Measurements from ENCODE around the gene TANC1. TPM values are rescaled to one million over a fixed set of nuclear protein-coding genes. Genes with fewer than 3 reads are reported as not detected.

TANC1 gene
- total RNA-seq, 2 donors from 2014 or later = 70.1 to 86.1 TPM

DNA sequence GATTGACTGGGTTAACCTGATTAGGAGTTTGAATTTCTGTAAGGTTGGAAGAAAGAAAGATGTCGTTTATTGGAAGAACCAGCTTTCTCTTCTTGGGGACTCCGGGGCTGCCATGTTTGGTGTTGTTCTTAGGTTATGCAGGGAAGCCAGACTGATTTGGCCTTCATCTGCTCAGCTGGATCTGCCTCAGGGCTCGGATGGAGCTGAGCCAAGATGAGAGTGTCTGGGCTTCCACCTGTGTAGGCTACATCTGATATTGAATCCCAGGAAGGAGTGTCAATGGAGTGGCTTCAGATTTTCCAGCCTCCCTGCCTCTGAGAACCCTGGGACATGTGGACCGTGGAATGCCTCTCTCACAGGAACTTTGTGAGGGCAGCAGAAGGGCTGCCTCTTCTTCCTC, 192.0 kb downstream of the TANC1 start:
- no peak for ATAC-seq (ENCODE audit: insufficient number of reproducible peaks, low FRiP score, low read depth)
- Histone ChIP-seq H3K4me1 (ENCODE audit: control insufficient read depth in 1 of 2, low read depth in 2 of 2) (no peaks in the 10 kb centered on the region), H3K9me3 (no peaks in the 10 kb centered on the region), H3K4me3 (no peak overlapping the region), H3K36me3 (peaks cover 19% of the 10 kb centered on the region), H3K27ac (no peak overlapping the region), H3K27me3 (replicated peaks; ENCODE audit: insufficient read depth) (no peaks in the 10 kb centered on the region)
- DNase-seq (ENCODE audit: low spot score) = no peak
- TF ChIP-seq, protein P1, sequence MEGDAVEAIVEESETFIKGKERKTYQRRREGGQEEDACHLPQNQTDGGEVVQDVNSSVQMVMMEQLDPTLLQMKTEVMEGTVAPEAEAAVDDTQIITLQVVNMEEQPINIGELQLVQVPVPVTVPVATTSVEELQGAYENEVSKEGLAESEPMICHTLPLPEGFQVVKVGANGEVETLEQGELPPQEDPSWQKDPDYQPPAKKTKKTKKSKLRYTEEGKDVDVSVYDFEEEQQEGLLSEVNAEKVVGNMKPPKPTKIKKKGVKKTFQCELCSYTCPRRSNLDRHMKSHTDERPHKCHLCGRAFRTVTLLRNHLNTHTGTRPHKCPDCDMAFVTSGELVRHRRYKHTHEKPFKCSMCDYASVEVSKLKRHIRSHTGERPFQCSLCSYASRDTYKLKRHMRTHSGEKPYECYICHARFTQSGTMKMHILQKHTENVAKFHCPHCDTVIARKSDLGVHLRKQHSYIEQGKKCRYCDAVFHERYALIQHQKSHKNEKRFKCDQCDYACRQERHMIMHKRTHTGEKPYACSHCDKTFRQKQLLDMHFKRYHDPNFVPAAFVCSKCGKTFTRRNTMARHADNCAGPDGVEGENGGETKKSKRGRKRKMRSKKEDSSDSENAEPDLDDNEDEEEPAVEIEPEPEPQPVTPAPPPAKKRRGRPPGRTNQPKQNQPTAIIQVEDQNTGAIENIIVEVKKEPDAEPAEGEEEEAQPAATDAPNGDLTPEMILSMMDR (IDR thresholded peaks at IDR 0.05) = no peak

- DNase-seq (ENCODE audit: low spot score) (no peak), ATAC-seq (ENCODE audit: insufficient number of reproducible peaks, low FRiP score, low read depth) (no peak)
- TF ChIP-seq, protein P1 (IDR thresholded peaks at IDR 0.05) = no peak
- Histone ChIP-seq H3K36me3 (peaks cover 19% of the 10 kb centered on the region), H3K4me3 (no peak overlapping the region), H3K27ac (no peak overlapping the region), H3K9me3 (no peaks in the 10 kb centered on the region), H3K4me1 (ENCODE audit: control insufficient read depth in 1 of 2, low read depth in 2 of 2) (no peaks in the 10 kb centered on the region), H3K27me3 (replicated peaks; ENCODE audit: insufficient read depth) (no peaks in the 10 kb centered on the region)
These were observed 192.5 kb downstream of the TANC1 start for GRCh38 chr2:159160954-159161353.

DNA sequence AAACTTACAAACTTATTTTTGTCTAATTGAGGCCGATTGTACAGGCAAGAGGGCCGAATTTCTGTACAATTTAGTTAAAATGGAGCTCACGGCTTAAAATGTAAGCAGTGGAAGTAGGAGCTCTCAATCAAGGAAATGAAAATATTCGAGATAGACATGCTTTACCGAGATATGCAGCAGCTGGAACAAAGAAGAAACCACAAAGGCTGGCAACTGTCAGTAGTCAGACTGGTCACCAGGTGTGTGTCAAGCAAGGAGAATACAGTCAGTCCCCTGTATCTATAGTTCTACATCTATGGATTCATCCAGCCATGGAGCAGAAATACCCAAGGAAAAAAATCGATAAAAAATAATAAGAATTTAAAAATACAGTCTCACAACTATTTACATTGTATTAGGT, 195.5 kb downstream of the TANC1 start:
- DNase-seq (ENCODE audit: low spot score) (no peak), ATAC-seq (ENCODE audit: insufficient number of reproducible peaks, low FRiP score, low read depth) (no peak)
- H3K36me3 ChIP-seq = peaks cover 19% of the 10 kb centered on the region
- H3K27ac ChIP-seq = no peak overlapping the region
- H3K27me3 ChIP-seq (replicated peaks; ENCODE audit: insufficient read depth) = no peaks in the 10 kb centered on the region
- H3K4me1 ChIP-seq (ENCODE audit: control insufficient read depth in 1 of 2, low read depth in 2 of 2) = no peaks in the 10 kb centered on the region
- H3K9me3 ChIP-seq = no peaks in the 10 kb centered on the region
- no peak overlapping the region for H3K4me3 ChIP-seq
- TF ChIP-seq, protein P1 (IDR thresholded peaks at IDR 0.05) = no peak

- H3K9me3 ChIP-seq = no peaks in the 10 kb centered on the region
- no peak overlapping the region for H3K4me3 ChIP-seq
- no peak overlapping the region for H3K27ac ChIP-seq
- H3K36me3 ChIP-seq = peaks cover 19% of the 10 kb centered on the region
- TF ChIP-seq, protein P1 (IDR thresholded peaks at IDR 0.05) = no peak
- H3K27me3 ChIP-seq (replicated peaks; ENCODE audit: insufficient read depth) = no peaks in the 10 kb centered on the region
- DNase-seq (ENCODE audit: low spot score) (no peak), ATAC-seq (ENCODE audit: insufficient number of reproducible peaks, low FRiP score, low read depth) (no peak)
- H3K4me1 ChIP-seq (ENCODE audit: control insufficient read depth in 1 of 2, low read depth in 2 of 2) = peaks cover 4 to 5% of the 10 kb centered on the region in 2 donors
These were observed 196.0 kb downstream of the TANC1 start for GRCh38 chr2:159164457-159164911.

- TF ChIP-seq, protein P1 (IDR thresholded peaks at IDR 0.05) = no peak
- H3K27ac ChIP-seq = no peak overlapping the region
- no peak overlapping the region for H3K4me3 ChIP-seq
- H3K36me3 ChIP-seq = peaks cover 22% of the 10 kb centered on the region
- DNase-seq (ENCODE audit: low spot score) (no peak), ATAC-seq (ENCODE audit: insufficient number of reproducible peaks, low FRiP score, low read depth) (no peak)
- no peaks in the 10 kb centered on the region for H3K9me3 ChIP-seq
- H3K27me3 ChIP-seq (replicated peaks; ENCODE audit: insufficient read depth) = no peaks in the 10 kb centered on the region
- peaks cover 4 to 6% of the 10 kb centered on the region in 2 donors for H3K4me1 ChIP-seq (ENCODE audit: control insufficient read depth in 1 of 2, low read depth in 2 of 2)
These were observed 196.6 kb downstream of the TANC1 start for GRCh38 chr2:159165048-159165447.

Measured in thoracic aorta (tissue), 2 donors.